Adrenal gland (tissue), 5 donors: ENCODE results near the gene KIF6.

ENCODE experiments used
- POLR2A ChIP-seq, 2 donors: fragments of 450-650 bp; IDR thresholded peaks; one replicate each; pipeline ENCODE4 v1.6.1; 2017; ENCODE audit warnings: antibody characterized with exemption in 2 of 2, mild to moderate bottlenecking in 2 of 2, moderate library complexity in 1 of 2
- TF ChIP-seq, protein P1 (sequence below), 6 experiments: fragments of 450-650 bp in 4 of 6; fragments of 200-600 bp in 2 of 6; sonication (generic) in 1 of 6; IDR thresholded peaks; 1 replicate in 5 of 6; 2 replicates in 1 of 6; pipeline versions ENCODE4 v1.5.1 to v1.8.0; 2016 to 2021; ENCODE audit warnings: antibody characterized with exemption in 6 of 6, mild to moderate bottlenecking in 2 of 6, moderate library complexity in 1 of 6
- donor health status: DM: no; HTN: no; CAD: no.

DNA sequence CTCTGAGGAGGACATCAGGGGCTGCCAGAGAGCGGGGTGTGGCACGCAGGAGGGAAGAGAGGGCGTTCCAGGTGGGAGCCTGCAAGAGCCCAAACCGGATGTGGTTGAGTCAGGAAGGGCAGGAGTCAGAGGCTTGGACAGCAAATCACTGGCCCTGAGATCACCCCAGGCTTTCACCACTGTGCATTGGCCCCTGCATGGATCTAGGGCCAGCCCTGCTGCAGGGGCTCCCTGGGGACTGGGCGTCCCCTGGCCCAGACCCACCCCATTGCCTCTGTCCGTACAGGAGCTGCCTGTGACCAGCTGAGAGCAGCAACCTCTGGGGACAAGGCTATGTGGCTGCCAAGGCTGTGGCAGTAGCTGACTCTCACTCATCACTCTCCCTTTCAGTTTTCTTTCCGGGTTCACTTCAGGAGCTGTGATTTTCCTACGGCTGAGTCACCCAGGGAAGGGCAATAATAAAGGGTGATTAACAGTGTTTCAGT lies 444.9 kb downstream of the KIF6 start:
- TF ChIP-seq, protein P1, sequence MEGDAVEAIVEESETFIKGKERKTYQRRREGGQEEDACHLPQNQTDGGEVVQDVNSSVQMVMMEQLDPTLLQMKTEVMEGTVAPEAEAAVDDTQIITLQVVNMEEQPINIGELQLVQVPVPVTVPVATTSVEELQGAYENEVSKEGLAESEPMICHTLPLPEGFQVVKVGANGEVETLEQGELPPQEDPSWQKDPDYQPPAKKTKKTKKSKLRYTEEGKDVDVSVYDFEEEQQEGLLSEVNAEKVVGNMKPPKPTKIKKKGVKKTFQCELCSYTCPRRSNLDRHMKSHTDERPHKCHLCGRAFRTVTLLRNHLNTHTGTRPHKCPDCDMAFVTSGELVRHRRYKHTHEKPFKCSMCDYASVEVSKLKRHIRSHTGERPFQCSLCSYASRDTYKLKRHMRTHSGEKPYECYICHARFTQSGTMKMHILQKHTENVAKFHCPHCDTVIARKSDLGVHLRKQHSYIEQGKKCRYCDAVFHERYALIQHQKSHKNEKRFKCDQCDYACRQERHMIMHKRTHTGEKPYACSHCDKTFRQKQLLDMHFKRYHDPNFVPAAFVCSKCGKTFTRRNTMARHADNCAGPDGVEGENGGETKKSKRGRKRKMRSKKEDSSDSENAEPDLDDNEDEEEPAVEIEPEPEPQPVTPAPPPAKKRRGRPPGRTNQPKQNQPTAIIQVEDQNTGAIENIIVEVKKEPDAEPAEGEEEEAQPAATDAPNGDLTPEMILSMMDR (IDR thresholded peaks at IDR 0.05) = no peak
- no peak for TF ChIP-seq POLR2A (IDR thresholded peaks at IDR 0.05)
